ENCODE measurements around the gene SPATA18.

Gene SPATA18

DNA sequence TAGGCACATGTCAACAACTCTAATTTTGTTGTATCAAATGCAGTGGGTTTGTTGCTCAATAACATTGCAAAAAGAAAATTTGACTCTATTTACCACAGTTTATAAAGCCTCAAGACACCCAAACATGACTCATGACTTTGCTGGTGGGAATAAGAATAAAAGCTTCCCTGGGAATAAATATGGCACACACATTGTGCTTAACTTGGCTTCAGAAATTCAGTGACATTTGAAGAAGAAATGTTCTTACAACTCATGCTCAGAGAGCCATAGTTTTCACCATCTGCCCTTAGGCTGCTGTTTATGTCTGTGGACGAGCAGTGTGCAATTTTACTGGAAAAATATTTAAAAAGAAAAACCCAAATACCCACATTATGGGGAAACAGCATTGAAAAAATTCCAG is 60.9 kb downstream of the SPATA18 start:
- no peaks in the 10 kb centered on the region for H3F3A ChIP-seq (ENCODE audit: low read depth)
- H3K4me2 ChIP-seq (ENCODE audit: low read depth, low read length, poor library complexity, severe bottlenecking): no peak overlapping the region
- H3K79me2 ChIP-seq (ENCODE audit: insufficient read depth, low read length): no peaks in the 10 kb centered on the region
- H3K36me3 ChIP-seq (ENCODE audit: insufficient read depth, low read length): no peaks in the 10 kb centered on the region
- no peak overlapping the region for H2AFZ ChIP-seq (ENCODE audit: low read length)
- no peaks in the 10 kb centered on the region for H3K4me1 ChIP-seq (ENCODE audit: insufficient read depth, low read length, poor library complexity, severe bottlenecking)
- H3K4me3 ChIP-seq (ENCODE audit: low read length, poor library complexity, severe bottlenecking): no peak overlapping the region
- no peaks in the 10 kb centered on the region for H3K9me2 ChIP-seq (replicated peaks; ENCODE audit: low read depth, low read length)
- no peak for TF ChIP-seq EZH2phosphoT487 (IDR thresholded peaks at IDR 0.05; ENCODE audit: borderline replicate concordance)
- TF ChIP-seq, protein P1, sequence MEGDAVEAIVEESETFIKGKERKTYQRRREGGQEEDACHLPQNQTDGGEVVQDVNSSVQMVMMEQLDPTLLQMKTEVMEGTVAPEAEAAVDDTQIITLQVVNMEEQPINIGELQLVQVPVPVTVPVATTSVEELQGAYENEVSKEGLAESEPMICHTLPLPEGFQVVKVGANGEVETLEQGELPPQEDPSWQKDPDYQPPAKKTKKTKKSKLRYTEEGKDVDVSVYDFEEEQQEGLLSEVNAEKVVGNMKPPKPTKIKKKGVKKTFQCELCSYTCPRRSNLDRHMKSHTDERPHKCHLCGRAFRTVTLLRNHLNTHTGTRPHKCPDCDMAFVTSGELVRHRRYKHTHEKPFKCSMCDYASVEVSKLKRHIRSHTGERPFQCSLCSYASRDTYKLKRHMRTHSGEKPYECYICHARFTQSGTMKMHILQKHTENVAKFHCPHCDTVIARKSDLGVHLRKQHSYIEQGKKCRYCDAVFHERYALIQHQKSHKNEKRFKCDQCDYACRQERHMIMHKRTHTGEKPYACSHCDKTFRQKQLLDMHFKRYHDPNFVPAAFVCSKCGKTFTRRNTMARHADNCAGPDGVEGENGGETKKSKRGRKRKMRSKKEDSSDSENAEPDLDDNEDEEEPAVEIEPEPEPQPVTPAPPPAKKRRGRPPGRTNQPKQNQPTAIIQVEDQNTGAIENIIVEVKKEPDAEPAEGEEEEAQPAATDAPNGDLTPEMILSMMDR (conservative IDR thresholded peaks at IDR 0.05; ENCODE audit: low read length): no peak
- H3K9me3 ChIP-seq (ENCODE audit: insufficient read depth, low read depth, low read length): no peaks in the 10 kb centered on the region
- no peaks in the 10 kb centered on the region for H3K27me3 ChIP-seq (ENCODE audit: insufficient read depth, low read length, poor library complexity, severe bottlenecking)
- no peak overlapping the region for H3K9ac ChIP-seq (ENCODE audit: low read depth, low read length, poor library complexity, severe bottlenecking)
- H4K20me1 ChIP-seq (ENCODE audit: insufficient read depth, low read length, poor library complexity, severe bottlenecking): no peaks in the 10 kb centered on the region

DNA sequence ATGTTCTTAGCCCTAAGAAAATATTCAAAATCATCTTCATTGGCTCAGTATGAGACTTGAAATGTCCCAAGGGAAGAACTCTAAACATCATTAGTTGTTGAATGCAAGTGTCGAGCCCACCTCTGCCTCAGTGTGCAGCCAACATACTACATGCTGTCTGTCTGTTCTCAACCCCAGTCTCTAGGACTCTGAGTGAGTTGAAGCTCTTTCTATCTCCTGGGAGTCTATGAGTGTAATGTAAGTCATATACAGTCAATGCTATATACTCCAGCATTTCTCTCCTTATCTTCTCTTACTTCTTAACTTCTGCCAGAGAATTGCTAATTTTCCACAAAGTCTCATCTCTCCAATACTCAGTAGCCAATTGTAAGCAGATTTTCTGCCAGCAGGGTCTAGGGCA is 61.3 kb downstream of the SPATA18 start:
- Histone ChIP-seq H4K20me1 (ENCODE audit: insufficient read depth, low read length, poor library complexity, severe bottlenecking) (no peaks in the 10 kb centered on the region), H3K79me2 (ENCODE audit: insufficient read depth, low read length) (no peaks in the 10 kb centered on the region), H3F3A (ENCODE audit: low read depth) (no peaks in the 10 kb centered on the region), H3K4me2 (ENCODE audit: low read depth, low read length, poor library complexity, severe bottlenecking) (no peak overlapping the region), H3K4me1 (ENCODE audit: insufficient read depth, low read length, poor library complexity, severe bottlenecking) (no peaks in the 10 kb centered on the region), H3K36me3 (ENCODE audit: insufficient read depth, low read length) (no peaks in the 10 kb centered on the region), H3K4me3 (ENCODE audit: low read length, poor library complexity, severe bottlenecking) (no peak overlapping the region), H3K9me2 (replicated peaks; ENCODE audit: low read depth, low read length) (no peaks in the 10 kb centered on the region), H3K9me3 (ENCODE audit: insufficient read depth, low read depth, low read length) (no peaks in the 10 kb centered on the region), H2AFZ (ENCODE audit: low read length) (no peak overlapping the region), H3K9ac (ENCODE audit: low read depth, low read length, poor library complexity, severe bottlenecking) (no peak overlapping the region), H3K27me3 (ENCODE audit: insufficient read depth, low read length, poor library complexity, severe bottlenecking) (no peaks in the 10 kb centered on the region)
- TF ChIP-seq, protein P1 (conservative IDR thresholded peaks at IDR 0.05; ENCODE audit: low read length): no peak

DNA sequence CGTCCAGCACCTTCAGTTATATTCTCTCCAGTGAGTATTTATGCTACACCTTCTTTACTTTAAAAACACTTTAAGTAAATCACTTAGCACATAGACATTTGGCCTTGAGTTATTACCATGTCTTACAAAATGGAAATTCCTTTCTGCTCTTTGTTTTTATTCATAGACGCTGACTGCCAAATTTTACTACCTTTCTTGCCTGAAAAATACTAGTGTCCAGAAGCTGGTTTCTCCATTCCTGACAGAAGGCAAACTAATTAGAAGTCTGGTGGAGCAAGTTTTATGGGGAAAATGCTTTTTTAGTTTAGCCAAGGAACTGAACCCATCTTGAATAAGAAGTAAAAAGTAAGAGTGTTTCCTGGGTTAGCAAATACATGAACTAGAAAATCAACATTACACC is 65.5 kb downstream of the SPATA18 start:
- no peaks in the 10 kb centered on the region for H3K79me2 ChIP-seq (ENCODE audit: insufficient read depth, low read length)
- no peaks in the 10 kb centered on the region for H3K36me3 ChIP-seq (ENCODE audit: insufficient read depth, low read length)
- H3K4me2 ChIP-seq (ENCODE audit: low read depth, low read length, poor library complexity, severe bottlenecking): no peak overlapping the region
- no peaks in the 10 kb centered on the region for H3K9me2 ChIP-seq (replicated peaks; ENCODE audit: low read depth, low read length)
- TF ChIP-seq, protein P1 (conservative IDR thresholded peaks at IDR 0.05; ENCODE audit: low read length): no peak
- no peak for TF ChIP-seq EZH2phosphoT487 (IDR thresholded peaks at IDR 0.05; ENCODE audit: borderline replicate concordance)
- no peaks in the 10 kb centered on the region for H3K9me3 ChIP-seq (ENCODE audit: insufficient read depth, low read depth, low read length)
- H3K27me3 ChIP-seq (ENCODE audit: insufficient read depth, low read length, poor library complexity, severe bottlenecking): no peaks in the 10 kb centered on the region
- H2AFZ ChIP-seq (ENCODE audit: low read length): no peak overlapping the region
- H4K20me1 ChIP-seq (ENCODE audit: insufficient read depth, low read length, poor library complexity, severe bottlenecking): no peaks in the 10 kb centered on the region
- no peak overlapping the region for H3K9ac ChIP-seq (ENCODE audit: low read depth, low read length, poor library complexity, severe bottlenecking)
- no peak overlapping the region for H3K4me3 ChIP-seq (ENCODE audit: low read length, poor library complexity, severe bottlenecking)
- no peaks in the 10 kb centered on the region for H3K4me1 ChIP-seq (ENCODE audit: insufficient read depth, low read length, poor library complexity, severe bottlenecking)
- H3F3A ChIP-seq (ENCODE audit: low read depth): no peaks in the 10 kb centered on the region
